SJCRH30 (cell line): Measurements from ENCODE around the gene DDI2. TPM values are rescaled to one million over a fixed set of nuclear protein-coding genes. Genes with fewer than 3 reads are reported as not detected.
"Not testable (repeated sequence)": the region's sequence is repeated elsewhere in the genome, so short reads cannot be mapped to it uniquely, and the experiment has no call there.

Experiments
- DNase-seq, 2 experiments: peaks; one replicate each; pipeline ENCODE4 v3.0.0-alpha.2; 2015 to 2020
- H3K27ac ChIP-seq: fragments of 250-450 bp; sonication (Bioruptor Pico); 2 replicates; pipeline ENCODE4 v1.5.1; 2020; ENCODE audit warnings: mild to moderate bottlenecking, moderate library complexity
- H3K27me3 ChIP-seq: fragments of 250-450 bp; sonication (Bioruptor Pico); 2 replicates; pipeline ENCODE4 v1.5.1; 2020; ENCODE audit warnings: mild to moderate bottlenecking, moderate library complexity
- H3K36me3 ChIP-seq: fragments of 250-450 bp; sonication (Bioruptor Pico); 2 replicates; pipeline ENCODE4 v1.5.1; 2020; ENCODE audit warnings: mild to moderate bottlenecking, moderate library complexity
- H3K4me1 ChIP-seq: fragments of 250-450 bp; sonication (Bioruptor Pico); 2 replicates; pipeline ENCODE4 v1.5.1; 2020; ENCODE audit warnings: mild to moderate bottlenecking, moderate library complexity
- H3K4me3 ChIP-seq: fragments of 250-450 bp; sonication (Bioruptor Pico); 2 replicates; pipeline ENCODE4 v1.5.1; 2020; ENCODE audit warnings: mild to moderate bottlenecking, moderate library complexity
- H3K9me3 ChIP-seq: fragments of 250-450 bp; sonication (Bioruptor Pico); replicated peaks from 2 replicates; pipeline ENCODE4 v1.5.1; 2020; ENCODE audit warnings: mild to moderate bottlenecking, moderate library complexity
- total RNA-seq: library from RNA; depleted of rRNA; stranded (reverse); fragments of >200 nt; shearing (Covaris generic); gene quantifications from 2 replicates; pipeline ENCODE4 v1.2.3, GENCODE V29; 2014

Gene DDI2
- total RNA-seq, 1 experiment from 2014 or later, result 29.1 TPM

GRCh38 chr1:15595809-15596617 is 21.2 kb upstream of the DDI2 start:
- Histone ChIP-seq H3K4me3 (no peak overlapping the region), H3K36me3 (no peaks in the 10 kb centered on the region), H3K27ac (no peak overlapping the region), H3K4me1 (peaks cover 22% of the 10 kb centered on the region), H3K27me3 (0 out of 2 replicates have a peak, but pooled peaks cover 3% of the 10 kb centered on the region), H3K9me3 (no peaks in the 10 kb centered on the region)
- DNase-seq, result no peak

- H3K27ac ChIP-seq, result peak overlapping the region; percentile 32
- peak overlapping the region; percentile 30 for H3K4me3 ChIP-seq
- peaks cover 22% of the 10 kb centered on the region for H3K4me1 ChIP-seq
- H3K9me3 ChIP-seq, result no peaks in the 10 kb centered on the region
- 0 out of 2 replicates have a peak, but pooled peaks cover 1% of the 10 kb centered on the region for H3K27me3 ChIP-seq
- no peaks in the 10 kb centered on the region for H3K36me3 ChIP-seq
- peak; percentile 68 to 86 for DNase-seq
Observed at GRCh38 chr1:15598436-15598835, 18.8 kb upstream of the DDI2 start.

GRCh38 chr1:15603050-15603965 is 13.9 kb upstream of the DDI2 start:
- no peaks in the 10 kb centered on the region for H3K27me3 ChIP-seq
- peaks cover 6% of the 10 kb centered on the region for H3K4me1 ChIP-seq
- H3K36me3 ChIP-seq, result no peaks in the 10 kb centered on the region
- DNase-seq, result peak; percentile 96 to 97
- H3K9me3 ChIP-seq, result no peaks in the 10 kb centered on the region
- no peak overlapping the region for H3K27ac ChIP-seq
- H3K4me3 ChIP-seq, result peak overlapping the region; percentile 61

GRCh38 chr1:15603966-15604282 is 13.3 kb upstream of the DDI2 start:
- H3K27ac ChIP-seq, H3K9me3 ChIP-seq, DNase-seq, H3K36me3 ChIP-seq, H3K4me1 ChIP-seq, H3K27me3 ChIP-seq: not testable (repeated sequence)
- peak overlapping the region; percentile 61 for H3K4me3 ChIP-seq

GRCh38 chr1:15604400-15604799 is 12.9 kb upstream of the DDI2 start:
- not testable (repeated sequence) for H3K4me3 ChIP-seq, H3K27me3 ChIP-seq, H3K36me3 ChIP-seq, H3K4me1 ChIP-seq, H3K27ac ChIP-seq, H3K9me3 ChIP-seq, DNase-seq

- DNase-seq, result no peak
- no peak overlapping the region for H3K27ac ChIP-seq
- H3K4me1 ChIP-seq, result no peaks in the 10 kb centered on the region
- H3K9me3 ChIP-seq, result no peaks in the 10 kb centered on the region
- H3K36me3 ChIP-seq, result no peaks in the 10 kb centered on the region
- H3K27me3 ChIP-seq, result no peaks in the 10 kb centered on the region
- no peak overlapping the region for H3K4me3 ChIP-seq
Observed at GRCh38 chr1:15605398-15606383, 11.6 kb upstream of the DDI2 start.

GRCh38 chr1:15609631-15610030 is 7.6 kb upstream of the DDI2 start:
- DNase-seq, result no peak
- no peaks in the 10 kb centered on the region for H3K27me3 ChIP-seq
- H3K36me3 ChIP-seq, result no peaks in the 10 kb centered on the region
- no peak overlapping the region for H3K4me3 ChIP-seq
- no peak overlapping the region for H3K27ac ChIP-seq
- H3K9me3 ChIP-seq, result no peaks in the 10 kb centered on the region
- H3K4me1 ChIP-seq, result no peaks in the 10 kb centered on the region

- Histone ChIP-seq H3K9me3 (no peaks in the 10 kb centered on the region), H3K36me3 (no peaks in the 10 kb centered on the region), H3K27ac (no peak overlapping the region), H3K4me3 (no peak overlapping the region), H3K4me1 (no peaks in the 10 kb centered on the region), H3K27me3 (no peaks in the 10 kb centered on the region)
- no peak for DNase-seq
Observed at GRCh38 chr1:15610167-15610566, 7.1 kb upstream of the DDI2 start.

- Histone ChIP-seq H3K4me1 (no peaks in the 10 kb centered on the region), H3K27ac (no peak overlapping the region; the same call in 1 of the 2 replicates), H3K27me3 (no peaks in the 10 kb centered on the region), H3K4me3 (peak overlapping the region; percentile 90), H3K9me3 (no peaks in the 10 kb centered on the region), H3K36me3 (0 out of 2 replicates have a peak, but pooled peaks cover 4% of the 10 kb centered on the region)
- DNase-seq, result peak; percentile 49 to 72
Observed at GRCh38 chr1:15616373-15617172, 685 bp upstream of the DDI2 start.

- H3K27ac ChIP-seq, result peak overlapping the region; percentile 66
- peak overlapping the region; percentile 90 for H3K4me3 ChIP-seq
- no peaks in the 10 kb centered on the region for H3K27me3 ChIP-seq
- DNase-seq, result no peak
- 0 out of 2 replicates have a peak, but pooled peaks cover 4% of the 10 kb centered on the region for H3K36me3 ChIP-seq
- no peaks in the 10 kb centered on the region for H3K9me3 ChIP-seq
- H3K4me1 ChIP-seq, result no peaks in the 10 kb centered on the region
Observed at GRCh38 chr1:15618077-15618654, 908 bp downstream of the DDI2 start.

GRCh38 chr1:15618655-15619525 is 1.6 kb downstream of the DDI2 start:
- Histone ChIP-seq H3K9me3 (no peaks in the 10 kb centered on the region), H3K36me3 (0 out of 2 replicates have a peak, but pooled peaks cover 4% of the 10 kb centered on the region), H3K27me3 (no peaks in the 10 kb centered on the region), H3K4me3 (peak overlapping the region; percentile 90), H3K27ac (no peak overlapping the region), H3K4me1 (no peaks in the 10 kb centered on the region)
- no peak for DNase-seq

- Histone ChIP-seq H3K4me1 (no peaks in the 10 kb centered on the region), H3K27me3 (no peaks in the 10 kb centered on the region), H3K27ac (no peak overlapping the region), H3K4me3 (no peak overlapping the region), H3K9me3 (no peaks in the 10 kb centered on the region), H3K36me3 (0 out of 2 replicates have a peak, but pooled peaks cover 4% of the 10 kb centered on the region)
- DNase-seq, result no peak
Observed at GRCh38 chr1:15620155-15620545, 2.9 kb downstream of the DDI2 start.
